GM18861 (cell line): Measurements from ENCODE around the gene RAB43.
"Not testable (repeated sequence)": the region's sequence is repeated elsewhere in the genome, so short reads cannot be mapped to it uniquely, and the experiment has no call there.

Source experiments
- ATAC-seq: cut with Tn5 transposase; IDR thresholded peaks from one replicate; pipeline ENCODE4 v1.9.1; 2021; ENCODE audit not compliant: unreplicated experiment

Gene RAB43

GRCh38 chr3:129100274-129100673, 21.3 kb downstream of the RAB43 start:
- ATAC-seq, result no peak

- ATAC-seq, result no peak
These were observed 26.3 kb downstream of the RAB43 start for GRCh38 chr3:129095285-129095684.

GRCh38 chr3:129088312-129088711, 33.3 kb downstream of the RAB43 start:
- not testable (repeated sequence) for ATAC-seq

GRCh38 chr3:129087904-129088303, 33.7 kb downstream of the RAB43 start:
- not testable (repeated sequence) for ATAC-seq

GRCh38 chr3:129087138-129087702, 34.4 kb downstream of the RAB43 start:
- no peak for ATAC-seq

- ATAC-seq, result no peak
These were observed 35.8 kb downstream of the RAB43 start for GRCh38 chr3:129085818-129086217.

GRCh38 chr3:129085165-129085715, 36.4 kb downstream of the RAB43 start:
- ATAC-seq, result no peak

- ATAC-seq, result no peak
These were observed 37.1 kb downstream of the RAB43 start for GRCh38 chr3:129084501-129084900.

GRCh38 chr3:129082026-129082425, 39.6 kb downstream of the RAB43 start:
- no peak for ATAC-seq

GRCh38 chr3:129081503-129081902, 40.1 kb downstream of the RAB43 start:
- no peak for ATAC-seq

- no peak for ATAC-seq
These were observed 43.1 kb downstream of the RAB43 start for GRCh38 chr3:129078510-129078909.

GRCh38 chr3:129077222-129077621, 44.4 kb downstream of the RAB43 start:
- no peak for ATAC-seq

- ATAC-seq, result no peak
These were observed 51.3 kb downstream of the RAB43 start for GRCh38 chr3:129070086-129070885.

- not testable (repeated sequence) for ATAC-seq
These were observed 52.1 kb downstream of the RAB43 start for GRCh38 chr3:129069313-129070085.

- no peak for ATAC-seq
These were observed 53.2 kb downstream of the RAB43 start for GRCh38 chr3:129068291-129068886.

- not testable (repeated sequence) for ATAC-seq
These were observed 53.9 kb downstream of the RAB43 start for GRCh38 chr3:129067719-129068118.

GRCh38 chr3:129065720-129066073, 55.9 kb downstream of the RAB43 start:
- ATAC-seq, result no peak

- ATAC-seq, result no peak
These were observed 56.4 kb downstream of the RAB43 start for GRCh38 chr3:129065016-129065719.

GRCh38 chr3:129063841-129064482, 57.6 kb downstream of the RAB43 start:
- no peak for ATAC-seq

GRCh38 chr3:129063091-129063640, 58.4 kb downstream of the RAB43 start:
- ATAC-seq, result no peak
